ENCODE data around the gene KCNH1. TPM values are rescaled to one million over a fixed set of nuclear protein-coding genes. Genes with fewer than 3 reads are reported as not detected.

The KCNH1 gene
- polyA plus RNA-seq, 1 experiment = 3.5 TPM

- no peak for DNase-seq (ENCODE audit: low read depth)
- Histone ChIP-seq H3K27me3 (ENCODE audit: control insufficient read depth, insufficient read depth, low read length) (no peaks in the 10 kb centered on the region), H3K36me3 (ENCODE audit: control insufficient read depth, insufficient read depth, low read length) (no peaks in the 10 kb centered on the region), H3K4me3 (ENCODE audit: low read depth, low read length) (no peak overlapping the region)
- ChIA-PET POLR2A (no interaction called here), CTCF (interaction anchor here (1.1 to 2.0 kb wide), 3 partner anchors 53 to 444 kb away, joined by 3 to 5 read pairs (median 4); partner anchors contain the start of gene KCNH1)
- TF ChIP-seq CTCF (IDR thresholded peaks at IDR 0.05; ENCODE audit: insufficient read depth, low read depth, low read length) = no peak
Observed at GRCh38 chr1:210689826-210690225, 444.1 kb downstream of the KCNH1 start.

GRCh38 chr1:210688512-210689234 is 445.3 kb downstream of the KCNH1 start:
- H3K4me3 ChIP-seq (ENCODE audit: low read depth, low read length) = no peak overlapping the region
- DNase-seq (ENCODE audit: low read depth) = no peak
- ChIA-PET CTCF (no interaction called here), POLR2A (no interaction called here)
- H3K36me3 ChIP-seq (ENCODE audit: control insufficient read depth, insufficient read depth, low read length) = no peaks in the 10 kb centered on the region
- no peak for TF ChIP-seq CTCF (IDR thresholded peaks at IDR 0.05; ENCODE audit: insufficient read depth, low read depth, low read length)
- no peaks in the 10 kb centered on the region for H3K27me3 ChIP-seq (ENCODE audit: control insufficient read depth, insufficient read depth, low read length)

- POLR2A ChIA-PET = no interaction called here
- TF ChIP-seq CTCF (IDR thresholded peaks at IDR 0.05; ENCODE audit: insufficient read depth, low read depth, low read length) = no peak
- no peaks in the 10 kb centered on the region for H3K27me3 ChIP-seq (ENCODE audit: control insufficient read depth, insufficient read depth, low read length)
- DNase-seq (ENCODE audit: low read depth) = no peak
- no peaks in the 10 kb centered on the region for H3K36me3 ChIP-seq (ENCODE audit: control insufficient read depth, insufficient read depth, low read length)
- CTCF ChIA-PET = no interaction called here
- no peak overlapping the region for H3K4me3 ChIP-seq (ENCODE audit: low read depth, low read length)
Observed at GRCh38 chr1:210687582-210688279, 446.2 kb downstream of the KCNH1 start.

GRCh38 chr1:210686841-210687240 is 447.1 kb downstream of the KCNH1 start:
- CTCF ChIA-PET = no interaction called here

More at GRCh38 chr1:210686841-210687240, 447.1 kb downstream of the KCNH1 start:
- H3K27me3 ChIP-seq (ENCODE audit: control insufficient read depth, insufficient read depth, low read length) = no peaks in the 10 kb centered on the region
- TF ChIP-seq CTCF (IDR thresholded peaks at IDR 0.05; ENCODE audit: insufficient read depth, low read depth, low read length) = no peak
- DNase-seq (ENCODE audit: low read depth) = no peak
- no peak overlapping the region for H3K4me3 ChIP-seq (ENCODE audit: low read depth, low read length)
- POLR2A ChIA-PET = no interaction called here
- no peaks in the 10 kb centered on the region for H3K36me3 ChIP-seq (ENCODE audit: control insufficient read depth, insufficient read depth, low read length)

All from BJ (cell line).